C4-2B (cell line): ENCODE measurements around the gene ESRRB.

Experiments
- CTCF ChIP-seq: fragments of 450-650 bp; conservative IDR thresholded peaks from 2 replicates; pipeline ENCODE4 v1.5.1; 2017; ENCODE audit warnings: mild to moderate bottlenecking
- ZFX ChIP-seq: fragments of 450-650 bp; IDR thresholded peaks from 2 replicates; pipeline ENCODE4 v1.6.1; 2017

GRCh38 chr14:76396714-76397187, 20.8 kb downstream of the ESRRB start:
- TF ChIP-seq CTCF (no peak), ZFX (no peak)
